WTC11 (cell line): Measurements from ENCODE around the gene PPDPF. TPM values are rescaled to one million over a fixed set of nuclear protein-coding genes. Genes with fewer than 3 reads are reported as not detected.

ENCODE experiments used
- ATAC-seq: fragments of 200-7000 bp; cut with Tn5 transposase; 2 replicates; pipeline ENCODE4 v1.10.0; 2021; ENCODE audit warnings: mild to moderate bottlenecking, moderate library complexity
- CTCF ChIA-PET: fragments of 300-600 bp; sonication (Branson Sonifier 250); formaldehyde crosslinking; loops from one replicate; lab custom pipeline; 2021; ENCODE audit warnings: antibody characterized with exemption; lab: Charles Lee
- POLR2A ChIA-PET: fragments of 350-600 bp; sonication (Branson Sonifier 250); formaldehyde crosslinking; loops from one replicate; lab custom pipeline; 2021; ENCODE audit warnings: antibody characterized with exemption; lab: Charles Lee
- DNase-seq: peaks from one replicate; pipeline ENCODE4 v3.0.0; 2021; ENCODE audit warnings: low spot score
- H3K27ac Mint-ChIP-seq: 2 replicates; pipeline ENCODE4 v1.8.0; 2021; ENCODE audit warnings: mixed read lengths
- H3K27me3 Mint-ChIP-seq: 2 replicates; pipeline ENCODE4 v1.8.0; 2021; ENCODE audit warnings: low read depth, mild to moderate bottlenecking, moderate library complexity, mixed read lengths
- H3K36me3 Mint-ChIP-seq: 2 replicates; pipeline ENCODE4 v1.8.0; 2021; ENCODE audit warnings: mixed read lengths
- H3K4me1 Mint-ChIP-seq: 2 replicates; pipeline ENCODE4 v1.8.0; 2022; ENCODE audit warnings: mixed read lengths
- H3K4me3 Mint-ChIP-seq: 2 replicates; pipeline ENCODE4 v1.8.0; 2021; ENCODE audit warnings: mild to moderate bottlenecking, moderate library complexity, mixed read lengths
- H3K9me3 Mint-ChIP-seq: 2 replicates; pipeline ENCODE4 v1.8.0; 2021; ENCODE audit warnings: mixed read lengths
- AR ChIP-seq: fragments of 250-450 bp; sonication (Bioruptor Pico); IDR thresholded peaks from 2 replicates; pipeline ENCODE4 v1.9.0; 2021; ENCODE audit warnings: mild to moderate bottlenecking
- ATF6 ChIP-seq: sonication (generic); formaldehyde crosslinking; IDR thresholded peaks from 2 replicates; pipeline ENCODE4 v1.8.1; 2023; ENCODE audit warnings: mild to moderate bottlenecking, missing genetic modification reagents
- CREB1 ChIP-seq: sonication (generic); formaldehyde crosslinking; IDR thresholded peaks from 2 replicates; pipeline ENCODE4 v1.8.0; 2023; ENCODE audit warnings: mild to moderate bottlenecking, missing genetic modification reagents
- CREM ChIP-seq: sonication (generic); formaldehyde crosslinking; IDR thresholded peaks from 2 replicates; pipeline ENCODE4 v1.8.1; 2022; ENCODE audit warnings: mild to moderate bottlenecking, missing genetic modification reagents, moderate library complexity
- CTCF ChIP-seq: fragments of 200-600 bp; IDR thresholded peaks from 2 replicates; pipeline ENCODE4 v1.8.0; 2022; ENCODE audit warnings: antibody characterized with exemption
- E2F1 ChIP-seq: sonication (generic); formaldehyde crosslinking; IDR thresholded peaks from 2 replicates; pipeline ENCODE4 v1.8.0; 2022; ENCODE audit warnings: mild to moderate bottlenecking, missing genetic modification reagents
- GABPB1 ChIP-seq: sonication (generic); formaldehyde crosslinking; IDR thresholded peaks from 2 replicates; pipeline ENCODE4 v1.8.1; 2023; ENCODE audit warnings: mild to moderate bottlenecking, missing genetic modification reagents
- HMGXB4 ChIP-seq: sonication (generic); formaldehyde crosslinking; IDR thresholded peaks from 2 replicates; pipeline ENCODE4 v1.8.1; 2023; ENCODE audit warnings: mild to moderate bottlenecking, moderate library complexity, missing genetic modification reagents
- MLX ChIP-seq: sonication (generic); formaldehyde crosslinking; IDR thresholded peaks from 2 replicates; pipeline ENCODE4 v1.8.1; 2023; ENCODE audit warnings: mild to moderate bottlenecking, missing genetic modification reagents, moderate library complexity
- MXD4 ChIP-seq: fragments of 250-450 bp; sonication (Bioruptor Pico); IDR thresholded peaks from 2 replicates; pipeline ENCODE4 v1.8.0; 2021; ENCODE audit warnings: mild to moderate bottlenecking, moderate library complexity, borderline replicate concordance
- NFE2L1 ChIP-seq: sonication (generic); formaldehyde crosslinking; IDR thresholded peaks from 2 replicates; pipeline ENCODE4 v1.8.1; 2023; ENCODE audit warnings: missing genetic modification reagents
- NR2C2 ChIP-seq: sonication (generic); formaldehyde crosslinking; IDR thresholded peaks from 2 replicates; pipeline ENCODE4 v1.8.0; 2022; ENCODE audit warnings: mild to moderate bottlenecking, missing genetic modification reagents
- USF1 ChIP-seq: sonication (generic); formaldehyde crosslinking; IDR thresholded peaks from 2 replicates; pipeline ENCODE4 v1.8.0; 2022; ENCODE audit warnings: mild to moderate bottlenecking, missing genetic modification reagents
- ZNF512 ChIP-seq: sonication (generic); formaldehyde crosslinking; IDR thresholded peaks from 2 replicates; pipeline ENCODE4 v1.8.1; 2022; ENCODE audit warnings: missing genetic modification reagents, borderline replicate concordance
- ZNF532 ChIP-seq: fragments of 250-450 bp; sonication (Bioruptor Pico); IDR thresholded peaks from 2 replicates; pipeline ENCODE4 v1.9.0; 2021; ENCODE audit warnings: mild to moderate bottlenecking, borderline replicate concordance
- total RNA-seq: library from RNA; stranded (reverse); gene quantifications from 3 replicates; pipeline ENCODE4 v1.2.3, GENCODE V29; 2021

The PPDPF gene
- total RNA-seq, 1 experiment from 2014 or later = 170 TPM

- CTCF ChIA-PET = interaction anchor here (0.6 kb wide), 1 partner anchor 717 kb away, joined by 3 read pairs; no protein-coding TSS in a partner anchor
- POLR2A ChIA-PET = no interaction called here
- ATAC-seq = peak; percentile 15; the same call in 1 of the 2 replicates
- H3K9me3 Mint-ChIP-seq = no peaks in the 10 kb centered on the region
- H3K27ac Mint-ChIP-seq = no peak overlapping the region
- peaks cover 3% of the 10 kb centered on the region; the same call in 1 of the 2 replicates for H3K4me1 Mint-ChIP-seq
- no peaks in the 10 kb centered on the region for H3K27me3 Mint-ChIP-seq
- peaks cover 3% of the 10 kb centered on the region for H3K36me3 Mint-ChIP-seq
- peak; percentile 42 for DNase-seq
- no peak overlapping the region for H3K4me3 Mint-ChIP-seq
- TF ChIP-seq MXD4 (CRISPR knock-in tag) (no peak), CREM (CRISPR knock-in tag) (no peak), USF1 (CRISPR knock-in tag) (no peak), ZNF532 (CRISPR knock-in tag) (no peak), GABPB1 (CRISPR knock-in tag) (no peak), ATF6 (CRISPR knock-in tag) (no peak), MLX (CRISPR knock-in tag) (no peak), NFE2L1 (no peak), CTCF (no peak), AR (CRISPR knock-in tag) (no peak), E2F1 (CRISPR knock-in tag) (no peak), ZNF512 (CRISPR knock-in tag) (no peak), NR2C2 (CRISPR knock-in tag) (no peak), CREB1 (CRISPR knock-in tag) (no peak), HMGXB4 (no peak)
These were observed 38.4 kb downstream of the PPDPF start for GRCh38 chr20:63558804-63559484.
